Endometrial microvascular endothelial cells (primary cell): ENCODE measurements around the gene AQP12B. TPM values are rescaled to one million over a fixed set of nuclear protein-coding genes. Genes with fewer than 3 reads are reported as not detected.
"Not testable (repeated sequence)": the region's sequence is repeated elsewhere in the genome, so short reads cannot be mapped to it uniquely, and the experiment has no call there.

Experiments
- in situ Hi-C: cut with HindIII; loops from 2 replicates; pipeline ENCODE4 v1.10.0; 2017; ENCODE audit warnings: low sequenced_read_pairs, low pct_unique_long_range_greater_than_20kb; ENCODE audit errors: inconsistent ontology term
- total RNA-seq: library from RNA; depleted of rRNA; stranded (reverse); fragments of >200 nt; gene quantifications from one replicate; pipeline ENCODE4 v1.2.3, GENCODE V29; 2015; ENCODE audit errors: inconsistent ontology term

The AQP12B gene
- total RNA-seq, 1 donor from 2014 or later, result not detected

DNA sequence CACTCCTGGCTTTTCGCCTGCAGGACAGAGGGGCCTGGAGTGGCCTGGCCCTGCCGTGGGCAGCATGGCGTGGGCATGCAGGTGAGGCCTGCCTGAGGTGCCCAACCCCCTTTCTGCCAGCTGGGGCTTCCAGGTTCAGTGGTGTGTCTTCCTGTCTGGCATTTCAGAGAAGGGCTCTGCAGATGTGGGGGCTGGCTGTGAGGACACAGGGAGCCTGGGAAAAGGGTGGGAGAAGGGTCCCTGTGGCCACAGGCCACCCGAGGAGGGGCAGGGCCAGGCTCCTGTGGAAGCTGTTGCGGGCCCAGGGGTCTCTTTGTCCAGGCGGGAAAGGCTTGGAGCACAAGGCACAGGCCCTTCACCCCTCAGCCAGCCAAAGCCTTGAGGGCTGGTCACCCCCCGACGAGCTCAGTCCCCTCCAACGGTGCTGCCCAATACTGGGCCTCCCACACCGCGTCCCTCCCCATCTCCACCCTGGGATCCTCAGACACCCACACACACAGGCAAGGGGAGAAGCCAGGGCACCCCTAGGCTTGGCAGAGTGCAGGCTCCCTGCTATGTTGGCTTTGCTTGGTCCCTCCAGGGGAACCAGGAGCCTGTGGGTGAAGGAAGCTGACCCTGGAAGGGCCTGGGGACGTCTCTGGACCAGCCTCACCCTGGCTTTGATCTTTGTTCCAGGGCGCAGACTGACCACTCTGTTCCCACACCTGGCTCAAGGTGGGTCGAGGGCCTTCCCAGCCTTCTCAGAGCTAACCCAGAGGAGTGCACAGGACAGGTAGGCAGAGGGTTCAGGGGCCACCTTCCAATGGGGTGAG is 5.3 kb upstream of the AQP12B start:
- in situ Hi-C loops, result no loop called here

DNA sequence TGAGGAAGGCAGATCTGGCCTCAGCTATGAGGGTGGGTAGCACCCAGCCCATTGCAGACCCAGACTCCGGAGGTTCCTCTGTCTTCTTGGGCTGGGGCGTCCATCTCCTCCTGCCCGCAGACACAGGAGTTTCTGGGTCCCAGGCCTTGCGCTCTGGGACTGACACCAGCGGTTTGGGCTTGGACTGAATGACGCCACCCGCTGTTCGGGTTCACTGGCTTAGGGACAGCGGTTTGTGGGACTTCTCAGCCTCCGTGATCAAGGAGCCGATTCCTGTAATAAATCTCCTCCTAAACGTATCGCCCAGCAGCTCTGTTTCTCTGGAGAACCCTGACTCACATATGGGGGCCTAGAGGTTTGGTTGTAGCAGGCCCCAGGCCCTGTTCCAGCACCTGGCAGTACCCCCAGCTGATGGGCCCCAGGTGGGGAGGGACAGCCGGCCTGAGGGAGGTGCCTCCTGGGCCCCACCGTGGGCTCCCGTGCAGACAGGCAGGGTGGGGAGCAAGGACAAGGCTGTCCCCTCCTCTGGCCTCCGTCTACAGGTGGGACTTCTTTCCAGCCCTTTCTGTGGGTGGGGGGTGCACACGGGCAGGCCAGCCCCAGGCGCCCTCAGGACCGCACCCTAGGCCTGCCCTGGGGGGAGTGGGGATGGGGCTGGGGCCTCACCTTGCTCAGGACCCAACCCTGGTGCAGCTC is 4.5 kb upstream of the AQP12B start:
- in situ Hi-C loops, result no loop called here

DNA sequence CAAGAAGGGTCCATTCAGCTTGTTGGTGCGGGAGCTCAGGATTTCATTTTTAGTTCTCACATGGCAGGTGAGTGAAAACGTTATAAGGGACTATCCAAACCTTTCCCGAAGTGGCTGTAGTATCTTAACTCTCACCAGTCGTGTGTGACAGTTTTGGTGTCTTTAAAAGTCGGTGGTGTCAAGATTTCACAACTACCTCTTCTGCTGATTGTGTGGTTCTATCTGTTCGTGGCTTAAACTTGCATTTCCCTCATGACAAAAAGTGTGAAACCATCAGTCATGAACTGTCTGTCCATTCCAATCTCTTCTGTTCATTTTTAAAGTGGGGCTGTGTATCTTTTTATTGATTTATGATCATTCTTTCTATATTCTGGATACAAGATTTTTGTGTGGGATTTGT is 3.8 kb upstream of the AQP12B start:
- in situ Hi-C loops, result no loop called here

DNA sequence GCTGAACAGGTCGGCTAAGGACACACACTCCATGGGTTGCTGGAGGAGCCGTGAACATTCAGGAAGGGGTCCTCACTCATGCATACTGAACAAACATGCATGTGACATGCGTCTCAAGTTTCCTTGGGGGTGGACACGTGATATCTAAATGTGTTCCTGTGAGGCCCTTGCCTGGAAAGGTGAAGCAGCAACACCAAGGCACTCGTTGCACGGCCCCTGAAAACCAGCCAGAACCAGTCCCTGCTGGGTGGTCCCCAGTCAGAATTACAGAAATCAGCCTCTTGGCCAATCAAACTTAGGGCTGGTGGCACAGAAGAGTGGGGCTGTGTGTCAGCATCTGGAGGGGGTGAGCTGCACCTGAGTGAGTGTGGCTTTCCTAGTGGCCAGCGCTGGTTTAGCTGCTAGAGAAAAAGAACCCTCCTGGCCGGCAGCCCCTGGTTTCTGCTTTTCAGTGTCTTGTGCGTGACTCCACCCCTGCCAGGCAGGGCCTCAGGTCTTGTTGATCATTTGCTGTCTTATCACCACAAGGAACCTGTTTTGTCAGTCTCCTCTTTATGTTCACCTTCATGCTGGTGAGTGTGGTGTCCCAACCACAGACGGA is 3.2 kb upstream of the AQP12B start:
- in situ Hi-C loops, result no loop called here

GRCh38 chr2:240683980-240684728 is 1.5 kb upstream of the AQP12B start:
- in situ Hi-C loops, result not testable (repeated sequence)

DNA sequence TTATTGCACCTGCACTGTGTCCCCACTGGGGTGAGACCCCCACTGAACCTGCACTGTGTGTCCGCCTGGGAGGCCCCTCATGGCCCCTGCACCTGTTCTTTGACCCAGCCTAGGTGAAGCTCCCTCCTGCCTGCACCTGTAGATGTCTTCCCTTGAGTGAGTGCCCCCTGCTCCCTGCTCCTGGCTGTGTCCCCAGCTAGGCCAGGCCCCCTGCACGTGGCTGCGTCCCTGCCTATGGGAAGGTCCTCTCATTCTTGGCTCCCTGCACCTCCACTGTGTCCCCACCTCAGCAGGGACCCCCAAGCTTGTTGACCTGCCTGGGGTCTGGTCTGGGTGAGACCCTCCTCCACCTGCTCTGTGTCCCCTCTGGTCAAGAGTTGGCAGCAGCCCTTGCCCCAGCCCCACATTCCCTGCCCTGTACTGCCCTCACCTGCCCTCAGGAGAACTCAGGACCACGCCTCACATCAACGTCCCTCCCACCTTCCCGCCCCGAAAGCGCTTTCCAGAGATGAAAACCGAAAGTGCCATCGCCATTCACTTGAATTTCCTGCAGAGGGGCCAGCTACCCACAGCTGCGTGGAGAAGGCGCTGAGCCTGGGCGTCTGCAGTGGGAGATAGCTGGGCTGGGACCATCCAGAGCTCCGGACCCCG is 769 bp upstream of the AQP12B start:
- in situ Hi-C loops, result not testable (repeated sequence)

DNA sequence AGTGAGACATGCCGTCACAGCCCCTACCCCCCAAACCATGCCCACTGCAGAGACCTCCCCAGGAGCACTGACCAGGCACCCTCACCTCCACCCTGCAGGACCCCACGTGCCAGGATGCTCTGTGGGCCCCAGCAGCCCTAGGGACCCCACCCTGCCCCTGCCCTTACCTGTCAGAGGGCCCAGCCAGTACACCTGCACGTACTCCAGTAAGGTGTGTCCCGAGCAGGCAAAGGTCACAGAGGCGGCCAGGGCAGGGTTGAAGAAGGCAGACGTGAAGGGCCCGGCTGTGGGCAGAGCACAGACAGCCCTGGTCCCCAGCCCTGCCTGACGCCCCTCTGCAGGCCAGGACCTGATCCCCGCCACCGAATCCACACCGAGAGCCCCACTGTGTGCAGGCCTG is 2.5 kb downstream of the AQP12B start:
- in situ Hi-C loops, result not testable (repeated sequence)

- in situ Hi-C loops, result not testable (repeated sequence)
Observed at GRCh38 chr2:240678909-240679308, 3.8 kb downstream of the AQP12B start.

DNA sequence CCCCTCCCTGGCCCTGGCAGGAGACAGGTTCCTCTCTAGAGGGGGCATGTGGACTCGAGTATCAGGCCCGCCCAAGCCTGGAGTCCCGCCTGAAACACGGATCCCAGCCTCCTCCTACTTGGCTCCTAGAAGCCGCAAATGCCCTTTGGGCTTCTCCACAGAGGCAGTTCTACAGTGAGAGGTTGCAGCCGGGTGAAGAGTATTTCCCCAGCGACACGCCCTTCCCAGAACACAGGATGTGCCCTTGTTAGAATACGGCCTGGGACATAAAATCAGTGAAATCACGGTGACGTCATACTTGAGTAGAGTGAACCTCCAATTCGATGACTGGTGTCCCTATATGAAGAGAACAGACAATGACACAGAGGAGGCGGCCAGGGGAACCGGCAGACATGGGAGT is 4.6 kb downstream of the AQP12B start:
- in situ Hi-C loops, result not testable (repeated sequence)

GRCh38 chr2:240675345-240675744 is 7.3 kb downstream of the AQP12B start:
- in situ Hi-C loops, result not testable (repeated sequence)

GRCh38 chr2:240674461-240675184 is 8.1 kb downstream of the AQP12B start:
- in situ Hi-C loops, result not testable (repeated sequence)

DNA sequence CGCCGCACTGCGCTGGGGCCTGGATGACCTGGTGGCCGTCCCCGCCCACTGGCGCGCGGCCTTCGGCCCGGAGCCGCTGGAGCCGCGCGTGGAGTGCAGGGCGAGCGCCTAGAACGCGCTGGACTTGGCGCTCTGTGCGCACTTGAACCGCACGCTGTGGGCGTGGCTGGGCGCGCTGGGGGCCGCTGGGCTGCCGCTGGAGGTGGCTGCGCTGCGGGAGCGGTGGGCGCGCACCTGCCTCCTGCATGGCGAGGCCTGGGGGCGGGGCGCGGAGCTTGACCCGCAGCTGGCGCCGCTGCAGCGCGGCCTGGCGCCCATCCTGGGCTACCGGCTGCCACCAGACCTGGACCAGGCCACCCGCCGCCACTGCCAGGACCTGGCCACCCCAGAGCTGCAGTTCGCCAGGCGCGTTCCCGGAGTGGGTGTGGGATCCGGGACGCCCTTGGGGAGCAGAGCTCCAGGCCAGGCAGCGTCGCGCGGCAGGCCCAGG is 9.9 kb downstream of the AQP12B start:
- in situ Hi-C loops, result no loop called here

DNA sequence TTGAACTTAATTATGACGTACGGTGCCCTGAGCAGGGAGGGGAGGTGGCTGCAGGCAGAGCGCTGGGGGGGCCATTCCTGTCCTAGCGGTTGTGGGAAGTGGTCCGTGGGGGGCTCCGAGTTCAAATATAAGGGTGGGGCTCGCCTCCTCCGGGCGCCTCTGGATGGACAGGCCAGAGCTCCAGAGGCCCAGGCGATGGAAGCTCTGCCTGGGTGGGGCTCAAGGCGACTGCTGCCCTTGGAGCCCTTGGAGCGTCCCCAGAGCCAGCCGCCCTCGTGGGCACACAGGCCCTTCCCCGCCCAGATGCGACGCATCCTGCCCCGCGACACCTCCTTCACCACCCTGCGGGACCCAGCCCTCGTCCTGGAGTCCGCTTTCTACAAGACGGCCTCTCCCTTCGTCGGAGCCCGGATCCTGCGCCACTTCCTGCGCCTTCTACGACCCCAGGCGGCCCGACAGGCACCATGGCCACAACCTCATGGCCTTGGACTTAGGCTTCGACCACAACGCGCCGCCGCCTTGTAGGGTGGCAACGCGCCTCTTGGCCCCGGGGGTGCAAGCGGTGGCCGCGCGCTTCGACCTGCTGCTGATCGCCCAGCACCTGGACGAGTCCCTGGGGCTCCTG is 10.5 kb downstream of the AQP12B start:
- in situ Hi-C loops, result no loop called here

GRCh38 chr2:240670950-240671349 is 11.7 kb downstream of the AQP12B start:
- in situ Hi-C loops, result no loop called here

GRCh38 chr2:240670402-240670801 is 12.3 kb downstream of the AQP12B start:
- in situ Hi-C loops, result no loop called here

DNA sequence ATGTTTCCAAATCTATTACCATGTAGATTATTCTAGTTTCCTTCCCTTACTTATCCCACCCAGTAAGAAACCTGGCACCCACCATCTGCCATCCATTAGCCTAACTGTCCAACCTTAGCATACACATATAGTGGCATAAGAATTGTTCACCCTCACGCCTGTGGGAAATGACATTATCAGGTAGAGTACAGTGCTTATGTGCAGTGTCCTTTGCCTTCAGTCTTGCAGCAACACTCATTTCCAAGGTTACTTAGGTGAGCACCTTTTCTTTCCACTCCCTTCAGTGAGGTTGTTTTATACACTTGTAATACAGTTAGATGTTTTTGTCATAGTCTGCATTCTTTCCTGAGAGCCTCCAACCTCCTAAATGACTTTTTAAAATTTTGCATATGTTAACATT is 18.1 kb downstream of the AQP12B start:
- in situ Hi-C loops, result no loop called here

- in situ Hi-C loops, result no loop called here
Observed at GRCh38 chr2:240663546-240664190, 19.0 kb downstream of the AQP12B start.
